ENCODE results near the gene C16orf90. TPM values are rescaled to one million over a fixed set of nuclear protein-coding genes. Genes with fewer than 3 reads are reported as not detected.
A peak's percentile ranks its signal among the peaks of the same experiment; 100 is the strongest.
"Not testable (repeated sequence)": the region's sequence is repeated elsewhere in the genome, so short reads cannot be mapped to it uniquely, and the experiment has no call there.

C16orf90 gene
- total RNA-seq, 2 experiments from 2014 or later = not detected

DNA sequence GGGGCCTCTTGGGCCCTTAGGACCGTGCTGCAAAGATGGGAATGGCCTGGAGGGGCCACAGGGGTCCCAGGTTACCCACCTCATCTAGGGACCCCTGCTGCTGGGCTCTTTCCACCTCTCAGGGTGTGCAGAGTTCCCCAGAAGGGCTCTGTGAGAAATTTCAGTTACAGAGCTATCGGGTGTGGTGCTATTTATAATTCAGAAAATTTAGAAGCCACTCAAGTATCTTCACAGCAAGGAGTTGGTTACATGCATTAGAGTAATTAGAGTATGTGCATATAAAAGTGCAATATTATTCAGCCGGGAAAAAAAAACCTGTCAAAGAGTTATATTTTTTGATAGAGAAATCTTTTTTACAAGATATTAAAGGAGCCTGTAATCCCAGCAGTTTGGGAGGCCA is 18.9 kb downstream of the C16orf90 start:
- CTCF ChIA-PET = no interaction called here
- Mint-ChIP-seq H3K27me3 (no peaks in the 10 kb centered on the region), H3K4me3 (no peak overlapping the region), H3K27ac (no peak overlapping the region), H3K4me1 (peaks cover 12% of the 10 kb centered on the region), H3K9me3 (no peaks in the 10 kb centered on the region), H3K36me3 (ENCODE audit: low read depth) (peaks cover 40% of the 10 kb centered on the region)
- POLR2A ChIA-PET = interaction anchor here (0.6 kb wide), 1 partner anchor 405 kb away, joined by 3 read pairs; no protein-coding TSS in a partner anchor
- no peak for DNase-seq

DNA sequence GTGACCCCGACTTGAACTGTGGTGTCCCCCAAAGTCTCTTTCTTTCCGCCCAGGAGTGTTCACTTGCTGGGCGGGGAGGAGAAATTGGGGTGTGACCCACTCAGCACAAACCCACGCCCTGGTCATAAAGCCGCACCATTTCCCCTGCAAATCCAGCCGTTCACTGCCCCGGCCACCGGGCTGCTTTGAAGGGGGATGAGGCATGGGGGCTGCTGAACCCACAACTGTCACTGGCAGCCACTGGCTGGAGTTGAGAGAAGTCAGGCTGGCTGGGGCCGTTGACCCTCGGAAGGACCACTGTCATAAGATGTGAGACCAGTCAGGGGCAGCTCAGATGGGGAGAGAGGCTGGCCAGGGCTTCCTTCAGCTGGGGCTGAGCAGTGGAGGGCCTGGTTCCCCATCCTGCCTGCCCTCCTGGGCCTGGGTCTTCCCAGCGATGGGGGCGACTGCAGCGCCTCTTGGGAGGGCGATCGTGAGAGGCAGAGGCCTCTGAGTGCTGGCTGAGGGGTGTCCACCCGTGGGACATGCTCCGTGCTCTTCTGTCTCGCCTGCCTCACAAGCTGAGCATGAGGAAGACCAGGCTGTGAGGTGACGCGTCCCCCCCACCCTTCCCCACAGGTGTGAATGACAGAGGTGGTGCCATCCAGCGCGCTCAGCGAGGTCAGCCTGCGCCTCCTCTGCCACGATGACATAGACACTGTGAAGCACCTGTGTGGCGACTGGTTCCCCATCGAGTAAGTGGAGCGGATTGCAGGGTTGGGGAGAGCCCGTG is 19.5 kb downstream of the C16orf90 start:
- Mint-ChIP-seq H3K4me3 (no peak overlapping the region), H3K36me3 (ENCODE audit: low read depth) (peaks cover 44% of the 10 kb centered on the region), H3K9me3 (no peaks in the 10 kb centered on the region), H3K27me3 (no peaks in the 10 kb centered on the region), H3K4me1 (peaks cover 15% of the 10 kb centered on the region), H3K27ac (no peak overlapping the region)
- ChIA-PET POLR2A (no interaction called here), CTCF (no interaction called here)
- DNase-seq = no peak

DNA sequence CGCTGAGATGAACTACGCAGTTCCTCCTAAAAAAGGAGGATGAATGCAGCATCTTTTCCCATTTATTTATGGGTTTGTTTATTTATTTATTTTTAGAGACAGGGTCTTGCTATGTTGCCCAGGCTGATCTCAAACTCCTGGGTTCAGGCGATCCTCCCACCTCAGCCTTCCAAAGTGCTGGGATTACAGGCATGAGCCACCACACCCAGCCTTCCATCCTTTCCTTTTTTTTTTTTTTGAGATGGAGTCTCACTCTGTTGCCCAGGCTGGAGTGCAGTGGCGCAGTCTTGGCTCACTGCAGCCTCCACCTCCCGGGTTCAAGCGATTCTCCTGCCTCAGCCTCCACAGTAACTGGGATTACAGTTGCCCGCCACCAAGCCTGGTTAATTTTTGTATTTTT is 20.4 kb downstream of the C16orf90 start:
- Mint-ChIP-seq H3K36me3 (ENCODE audit: low read depth) (peaks cover 46% of the 10 kb centered on the region), H3K4me1 (peaks cover 16% of the 10 kb centered on the region)
- DNase-seq, CTCF ChIA-PET, H3K27me3 Mint-ChIP-seq, H3K27ac Mint-ChIP-seq, H3K4me3 Mint-ChIP-seq, H3K9me3 Mint-ChIP-seq: not testable (repeated sequence)
- POLR2A ChIA-PET = interaction anchor here (1.4 kb wide), 1 partner anchor 24 kb away, joined by 3 read pairs; no protein-coding TSS in a partner anchor

DNA sequence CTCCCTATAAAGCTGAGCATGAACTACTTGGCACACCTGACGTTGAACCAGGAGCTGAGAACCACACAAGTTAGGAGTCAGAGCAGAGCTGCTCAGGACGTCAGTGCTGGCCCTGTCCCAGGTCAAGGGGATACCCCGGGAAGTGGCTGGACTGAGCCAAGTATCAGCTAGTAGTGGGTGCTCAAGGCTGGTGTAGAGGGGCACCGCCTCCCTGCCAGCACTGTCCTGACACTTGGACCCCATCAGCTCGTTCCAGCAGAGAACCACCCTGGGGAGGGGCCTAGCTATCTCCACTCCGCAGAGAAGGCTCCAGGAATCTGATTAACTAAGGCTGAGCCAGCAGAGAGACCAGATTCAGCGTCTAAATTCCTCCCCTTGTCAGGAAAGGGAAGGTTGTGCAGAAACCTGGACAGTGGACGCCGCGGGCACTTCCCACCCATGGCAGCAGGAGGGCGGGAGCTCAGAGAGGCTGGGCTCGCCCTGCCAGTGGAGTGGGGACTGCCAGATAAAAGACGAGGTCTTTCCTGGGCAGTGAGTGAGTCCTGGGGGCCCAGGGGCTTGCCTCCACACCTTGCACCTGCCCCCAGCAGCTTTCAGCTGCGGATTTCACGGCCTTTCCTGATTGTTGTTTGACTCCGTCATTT is 21.0 kb downstream of the C16orf90 start:
- ChIA-PET CTCF (no interaction called here), POLR2A (interaction anchor here (1.4 kb wide), 1 partner anchor 25 kb away, joined by 3 read pairs; no protein-coding TSS in a partner anchor)
- H3K4me3 Mint-ChIP-seq = no peak overlapping the region
- no peak overlapping the region for H3K27ac Mint-ChIP-seq
- H3K27me3 Mint-ChIP-seq = no peaks in the 10 kb centered on the region
- H3K4me1 Mint-ChIP-seq = peaks cover 13% of the 10 kb centered on the region
- H3K36me3 Mint-ChIP-seq (ENCODE audit: low read depth) = peaks cover 41% of the 10 kb centered on the region
- no peak for DNase-seq
- no peaks in the 10 kb centered on the region for H3K9me3 Mint-ChIP-seq

DNA sequence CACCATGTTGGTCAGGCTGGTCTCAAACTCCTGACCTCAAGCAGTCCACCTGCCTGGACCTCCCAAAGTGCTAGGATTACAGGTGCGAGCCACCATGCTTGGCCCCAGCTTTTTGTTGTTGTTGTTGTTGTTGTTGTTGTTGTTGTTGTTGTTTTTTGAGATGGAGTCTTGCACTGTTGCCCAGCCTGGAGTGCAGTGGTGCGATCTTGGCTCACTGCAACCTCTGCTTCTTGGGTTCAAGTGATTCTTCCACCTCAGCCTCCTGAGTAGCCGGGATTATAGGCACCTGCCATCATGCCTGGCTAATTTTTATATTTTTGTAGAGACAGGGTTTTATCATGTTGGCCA is 21.7 kb downstream of the C16orf90 start:
- not testable (repeated sequence) for H3K9me3 Mint-ChIP-seq
- POLR2A ChIA-PET = interaction anchor here (1.4 kb wide), 1 partner anchor 26 kb away, joined by 3 read pairs; no protein-coding TSS in a partner anchor
- H3K36me3 Mint-ChIP-seq (ENCODE audit: low read depth) = peaks cover 37% of the 10 kb centered on the region

DNA sequence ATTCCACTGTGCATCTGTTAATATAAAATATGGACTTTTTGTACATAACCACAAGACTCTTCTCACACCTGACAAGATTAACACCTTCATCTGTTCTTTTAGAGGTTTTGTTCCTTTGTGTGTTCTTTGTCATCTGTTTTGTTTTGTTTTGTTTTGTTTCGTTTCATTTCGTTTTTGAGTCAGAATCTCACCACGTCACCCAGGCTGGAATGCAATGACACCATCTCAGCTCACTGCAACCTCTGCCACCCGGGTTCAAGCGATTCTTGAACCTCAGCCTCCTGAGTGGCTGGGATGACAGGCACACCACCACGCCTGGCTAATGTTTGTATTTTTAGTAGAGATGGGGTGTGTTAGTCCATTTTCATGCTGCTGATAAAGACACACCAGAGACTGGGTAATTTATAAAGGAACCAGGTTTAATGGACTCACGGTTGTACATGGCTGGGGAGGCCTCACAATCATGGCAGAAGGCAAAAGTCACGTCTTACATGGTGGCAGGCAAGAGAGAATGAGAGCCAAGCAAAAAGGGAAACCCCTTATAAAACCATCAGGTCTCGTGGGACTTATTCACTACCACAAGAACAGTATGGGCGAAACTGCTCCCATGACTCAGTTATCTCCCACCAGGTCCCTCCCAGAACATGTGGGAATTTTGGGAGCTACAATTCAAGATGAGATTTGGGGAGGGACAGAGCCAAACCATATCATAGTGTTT is 22.3 kb downstream of the C16orf90 start:
- Mint-ChIP-seq H3K9me3 (no peaks in the 10 kb centered on the region), H3K36me3 (ENCODE audit: low read depth) (peaks cover 37% of the 10 kb centered on the region), H3K27me3 (no peaks in the 10 kb centered on the region), H3K4me3 (no peak overlapping the region), H3K27ac (peak overlapping the region; percentile 45), H3K4me1 (peaks cover 12% of the 10 kb centered on the region)
- CTCF ChIA-PET = no interaction called here
- POLR2A ChIA-PET = no interaction called here
- no peak for DNase-seq

More for the DNA sequence above, 21.7 kb downstream of the C16orf90 start:
- H3K27me3 Mint-ChIP-seq, DNase-seq, CTCF ChIA-PET, H3K4me3 Mint-ChIP-seq, H3K27ac Mint-ChIP-seq: not testable (repeated sequence)
- peaks cover 12% of the 10 kb centered on the region for H3K4me1 Mint-ChIP-seq

DNA sequence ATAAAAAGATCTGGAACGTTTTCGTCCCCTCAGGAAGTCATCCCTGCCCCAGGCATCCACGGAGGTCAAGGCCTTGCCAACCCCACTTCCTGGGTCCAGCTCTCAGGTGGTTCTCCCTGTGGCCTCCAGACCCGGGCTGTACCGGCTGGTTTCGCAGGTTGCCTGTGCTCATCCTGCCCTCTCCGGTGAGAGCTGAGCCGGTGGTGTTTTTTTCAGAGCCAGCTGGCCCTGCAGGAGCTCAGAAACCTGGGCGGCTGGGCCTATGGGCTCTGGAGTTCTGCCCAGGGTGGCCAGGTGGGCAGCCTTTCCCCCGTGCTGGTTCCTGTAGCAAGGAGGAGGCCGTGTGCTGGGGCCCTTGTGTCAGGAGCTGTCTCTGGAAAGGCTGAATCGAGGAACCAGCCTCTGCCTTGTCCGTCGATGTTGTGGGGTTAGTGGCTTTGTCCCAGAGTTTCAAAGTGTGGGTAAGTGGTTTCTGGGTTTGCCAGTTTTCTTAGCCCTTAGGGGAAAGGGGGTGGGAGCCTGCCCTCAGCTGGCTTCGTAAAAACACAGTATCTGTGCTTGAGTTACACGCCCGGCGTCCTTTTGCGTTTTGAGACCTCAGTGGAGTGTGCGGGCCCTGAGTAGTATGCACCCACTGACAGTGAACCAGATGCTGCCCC is 23.6 kb downstream of the C16orf90 start:
- Mint-ChIP-seq H3K27ac (no peak overlapping the region), H3K27me3 (no peaks in the 10 kb centered on the region), H3K4me1 (peaks cover 22% of the 10 kb centered on the region), H3K36me3 (ENCODE audit: low read depth) (peaks cover 45% of the 10 kb centered on the region), H3K9me3 (no peaks in the 10 kb centered on the region), H3K4me3 (no peak overlapping the region)
- POLR2A ChIA-PET = no interaction called here
- DNase-seq = no peak
- CTCF ChIA-PET = no interaction called here

DNA sequence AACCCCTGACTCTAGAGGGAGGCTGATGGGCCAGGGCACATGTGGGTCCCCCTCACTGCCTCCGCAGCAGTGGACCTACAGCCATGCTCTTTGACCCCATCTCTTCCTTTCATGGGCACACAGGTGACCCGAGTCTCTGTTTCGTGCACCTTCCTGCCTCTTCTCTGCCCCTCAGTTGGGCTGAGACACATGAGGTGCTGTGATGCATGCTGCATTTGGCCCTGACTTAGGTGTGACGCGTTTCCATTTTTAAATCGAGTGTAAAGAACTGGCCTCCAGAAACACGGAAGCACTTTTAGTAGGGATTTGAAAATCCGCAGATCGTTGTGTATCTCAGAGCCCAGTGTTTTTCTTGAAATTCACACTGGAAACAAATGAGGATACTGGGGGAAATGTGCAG is 24.6 kb downstream of the C16orf90 start:
- no peaks in the 10 kb centered on the region for H3K27me3 Mint-ChIP-seq
- CTCF ChIA-PET = no interaction called here
- POLR2A ChIA-PET = no interaction called here

DNA sequence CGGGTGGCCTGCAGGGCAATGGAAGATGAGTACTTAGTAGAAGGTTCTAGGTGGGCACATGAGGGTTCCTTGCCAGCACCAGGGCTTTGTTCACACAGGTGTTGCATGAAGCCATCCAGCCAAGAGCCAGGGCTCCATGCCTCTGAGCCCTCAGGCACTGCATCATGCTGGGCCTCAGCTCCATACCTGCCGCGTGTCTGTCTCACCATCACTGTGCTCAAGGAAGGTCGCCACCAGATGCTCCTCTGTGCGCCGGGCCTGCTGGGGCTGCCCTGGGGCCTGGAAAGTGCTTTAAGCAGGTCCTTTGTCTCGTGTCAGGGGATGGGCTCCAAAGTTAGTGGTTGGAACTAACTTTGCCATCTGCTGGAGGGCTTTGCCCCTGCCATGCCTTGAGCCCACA is 25.6 kb downstream of the C16orf90 start:
- ChIA-PET CTCF (no interaction called here), POLR2A (no interaction called here)
- no peaks in the 10 kb centered on the region for H3K9me3 Mint-ChIP-seq
- peaks cover 25% of the 10 kb centered on the region for H3K4me1 Mint-ChIP-seq
- no peak for DNase-seq
- peaks cover 49% of the 10 kb centered on the region for H3K36me3 Mint-ChIP-seq (ENCODE audit: low read depth)
- H3K27me3 Mint-ChIP-seq = no peaks in the 10 kb centered on the region
- H3K27ac Mint-ChIP-seq = no peak overlapping the region
- no peak overlapping the region for H3K4me3 Mint-ChIP-seq

More for the DNA sequence above, 24.6 kb downstream of the C16orf90 start:
- DNase-seq = no peak
- Mint-ChIP-seq H3K27ac (no peak overlapping the region), H3K4me3 (no peak overlapping the region), H3K36me3 (ENCODE audit: low read depth) (peaks cover 53% of the 10 kb centered on the region), H3K4me1 (peaks cover 25% of the 10 kb centered on the region), H3K9me3 (no peaks in the 10 kb centered on the region)

DNA sequence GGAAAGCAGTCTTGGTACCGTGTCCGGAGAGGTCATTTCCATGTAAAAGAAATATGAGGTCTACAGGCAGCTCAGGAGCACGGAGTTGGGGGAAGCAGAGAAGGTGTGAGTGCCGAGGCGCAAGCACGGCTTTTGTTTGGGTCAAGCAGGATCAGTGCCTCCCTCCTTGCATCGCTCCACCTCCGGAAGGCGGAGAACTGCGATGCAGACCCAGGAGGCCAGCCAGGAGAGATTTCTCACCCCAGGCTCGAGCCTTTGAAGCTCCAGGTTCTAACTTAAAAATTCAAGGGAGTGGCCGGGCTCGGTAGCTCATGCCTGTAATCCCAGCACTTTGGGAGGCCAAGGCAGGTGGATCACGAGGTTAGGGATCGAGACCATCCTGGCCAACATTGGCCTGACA is 26.8 kb downstream of the C16orf90 start:
- CTCF ChIA-PET = no interaction called here
- Mint-ChIP-seq H3K36me3 (ENCODE audit: low read depth) (peaks cover 52% of the 10 kb centered on the region), H3K9me3 (no peaks in the 10 kb centered on the region), H3K4me1 (peaks cover 35% of the 10 kb centered on the region), H3K27me3 (no peaks in the 10 kb centered on the region), H3K4me3 (no peak overlapping the region), H3K27ac (no peak overlapping the region)
- POLR2A ChIA-PET = no interaction called here
- DNase-seq = no peak

DNA sequence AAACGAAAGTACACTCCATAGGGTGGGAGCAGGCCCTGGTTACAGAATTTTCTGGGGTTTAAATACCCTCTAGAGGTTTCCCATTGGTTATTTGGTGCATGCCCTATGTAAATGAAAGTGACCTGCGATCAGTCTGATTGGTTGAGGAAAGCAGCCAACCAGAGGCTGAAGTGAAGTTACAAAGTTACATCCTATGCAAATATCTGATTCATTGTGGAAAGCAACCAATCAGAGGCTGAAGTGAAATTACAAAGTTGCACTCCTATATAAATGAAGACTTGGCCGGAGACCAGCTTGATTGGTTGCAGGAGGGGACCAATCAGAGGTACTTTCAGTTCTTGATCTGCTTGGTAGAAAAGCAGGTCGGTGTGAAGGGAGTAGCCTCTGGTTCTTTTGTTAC is 27.4 kb downstream of the C16orf90 start:
- ChIA-PET POLR2A (no interaction called here), CTCF (no interaction called here)
- Mint-ChIP-seq H3K9me3 (no peaks in the 10 kb centered on the region), H3K27ac (no peak overlapping the region), H3K36me3 (ENCODE audit: low read depth) (peaks cover 48% of the 10 kb centered on the region), H3K4me3 (no peak overlapping the region), H3K4me1 (peaks cover 32% of the 10 kb centered on the region), H3K27me3 (no peaks in the 10 kb centered on the region)
- DNase-seq = no peak

DNA sequence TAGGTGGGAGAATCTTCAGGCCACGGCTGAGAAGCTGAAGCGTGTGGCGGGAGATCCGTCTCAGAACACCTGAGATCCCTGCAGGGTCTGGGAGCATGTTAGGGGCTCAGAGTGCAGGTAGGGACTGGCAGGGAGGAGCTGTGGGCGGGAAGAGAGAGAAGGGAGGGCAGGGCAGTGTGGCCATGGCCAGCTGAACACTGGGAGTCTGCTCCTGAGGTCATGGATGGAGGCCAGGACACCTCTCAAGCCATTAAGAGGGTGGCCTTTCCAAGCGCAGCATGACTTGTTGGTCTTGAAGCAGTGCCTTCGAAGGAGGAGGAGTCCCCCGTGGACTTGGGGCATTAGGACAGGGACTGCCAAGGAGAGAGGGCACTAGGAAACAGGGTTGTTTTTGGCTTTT is 28.1 kb downstream of the C16orf90 start:
- Mint-ChIP-seq H3K4me3 (no peak overlapping the region), H3K9me3 (no peaks in the 10 kb centered on the region), H3K36me3 (ENCODE audit: low read depth) (peaks cover 45% of the 10 kb centered on the region), H3K27me3 (no peaks in the 10 kb centered on the region), H3K4me1 (peaks cover 30% of the 10 kb centered on the region), H3K27ac (no peak overlapping the region)
- POLR2A ChIA-PET = no interaction called here
- DNase-seq = no peak
- CTCF ChIA-PET = no interaction called here

DNA sequence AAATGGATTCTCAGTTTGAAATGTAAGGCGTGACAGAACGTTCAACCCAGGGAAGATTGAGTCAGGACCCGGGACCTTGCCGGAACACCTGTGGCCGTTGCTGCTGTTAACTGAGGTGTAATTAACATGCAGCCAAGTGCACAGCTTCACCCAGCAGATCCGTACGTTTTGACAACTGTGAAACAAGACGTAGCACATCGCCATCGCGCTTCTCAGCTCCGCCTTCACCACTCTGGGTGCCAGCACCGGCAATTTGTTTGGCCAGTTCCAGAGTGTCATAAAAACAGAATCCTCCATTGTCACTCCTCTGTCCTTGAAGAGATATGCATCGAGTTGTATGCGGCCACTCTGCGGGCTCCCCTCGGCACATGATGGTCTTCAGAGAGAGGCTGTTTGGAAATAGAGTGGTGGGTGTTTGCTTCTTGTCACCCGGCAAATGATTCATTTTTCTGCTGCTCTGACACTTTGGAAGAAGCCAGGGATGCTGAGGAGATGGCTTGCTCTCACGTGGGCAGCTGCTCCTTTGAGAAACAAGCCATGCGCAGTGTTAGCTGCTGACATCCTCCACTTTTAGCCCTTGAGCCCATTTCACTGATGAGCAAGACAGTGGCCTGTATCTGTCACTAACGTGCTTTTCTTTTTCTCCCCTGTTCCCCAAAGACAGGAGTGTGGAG is 29.2 kb downstream of the C16orf90 start:
- Mint-ChIP-seq H3K27ac (no peak overlapping the region), H3K27me3 (no peaks in the 10 kb centered on the region), H3K9me3 (no peaks in the 10 kb centered on the region), H3K4me1 (peaks cover 38% of the 10 kb centered on the region), H3K36me3 (ENCODE audit: low read depth) (peaks cover 41% of the 10 kb centered on the region), H3K4me3 (no peak overlapping the region)
- POLR2A ChIA-PET = no interaction called here
- DNase-seq = no peak
- CTCF ChIA-PET = interaction anchor here (0.7 kb wide), 1 partner anchor 101 kb away, joined by 3 read pairs; no protein-coding TSS in a partner anchor
